ENCODE results near the gene QKI.

DNA sequence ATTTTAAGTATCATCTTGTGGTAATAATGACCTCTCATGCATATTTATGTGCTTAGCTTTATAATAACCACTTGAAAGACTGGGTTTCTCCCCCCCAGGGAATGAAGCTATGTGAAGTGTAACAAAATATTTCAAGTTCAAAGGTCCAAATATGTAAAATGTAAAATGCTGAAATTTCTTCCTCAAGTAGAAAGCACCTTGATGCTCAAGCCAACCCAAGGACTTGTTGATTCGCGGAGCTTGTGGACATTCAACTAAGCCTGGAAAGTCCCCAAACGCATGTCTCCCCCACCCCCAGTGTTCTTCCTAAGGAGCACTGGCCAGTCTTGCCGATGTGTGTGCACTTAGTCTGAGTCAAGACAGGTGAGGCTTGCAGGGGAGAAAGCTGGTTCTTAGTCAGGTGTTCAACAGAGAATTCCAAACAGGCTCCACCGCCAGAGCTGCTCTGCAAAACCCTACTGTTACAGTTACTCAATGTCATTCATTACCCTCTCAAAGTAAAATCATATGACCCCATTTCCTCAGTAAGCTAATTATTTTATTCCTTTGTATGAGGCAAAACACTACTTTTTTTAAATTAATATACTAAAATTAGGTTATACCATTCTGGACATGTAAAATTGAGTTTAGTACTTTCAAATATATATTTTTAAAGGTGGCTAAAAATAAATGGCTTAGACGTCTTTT, 46.9 kb upstream of the QKI start:
- TF ChIP-seq, protein P1, sequence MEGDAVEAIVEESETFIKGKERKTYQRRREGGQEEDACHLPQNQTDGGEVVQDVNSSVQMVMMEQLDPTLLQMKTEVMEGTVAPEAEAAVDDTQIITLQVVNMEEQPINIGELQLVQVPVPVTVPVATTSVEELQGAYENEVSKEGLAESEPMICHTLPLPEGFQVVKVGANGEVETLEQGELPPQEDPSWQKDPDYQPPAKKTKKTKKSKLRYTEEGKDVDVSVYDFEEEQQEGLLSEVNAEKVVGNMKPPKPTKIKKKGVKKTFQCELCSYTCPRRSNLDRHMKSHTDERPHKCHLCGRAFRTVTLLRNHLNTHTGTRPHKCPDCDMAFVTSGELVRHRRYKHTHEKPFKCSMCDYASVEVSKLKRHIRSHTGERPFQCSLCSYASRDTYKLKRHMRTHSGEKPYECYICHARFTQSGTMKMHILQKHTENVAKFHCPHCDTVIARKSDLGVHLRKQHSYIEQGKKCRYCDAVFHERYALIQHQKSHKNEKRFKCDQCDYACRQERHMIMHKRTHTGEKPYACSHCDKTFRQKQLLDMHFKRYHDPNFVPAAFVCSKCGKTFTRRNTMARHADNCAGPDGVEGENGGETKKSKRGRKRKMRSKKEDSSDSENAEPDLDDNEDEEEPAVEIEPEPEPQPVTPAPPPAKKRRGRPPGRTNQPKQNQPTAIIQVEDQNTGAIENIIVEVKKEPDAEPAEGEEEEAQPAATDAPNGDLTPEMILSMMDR (IDR thresholded peaks at IDR 0.05 in 4 of 5, conservative IDR thresholded peaks at IDR 0.05 in 1 of 5), result no peak
- TF ChIP-seq POLR2A (IDR thresholded peaks at IDR 0.05), result no peak

Measured in gastrocnemius medialis (tissue), 4 donors.